ENCODE measurements around the gene DTD1. TPM values are rescaled to one million over a fixed set of nuclear protein-coding genes. Genes with fewer than 3 reads are reported as not detected.

The DTD1 gene
- total RNA-seq, 2 donors from 2014 or later = 8.9 to 16.1 TPM

DNA sequence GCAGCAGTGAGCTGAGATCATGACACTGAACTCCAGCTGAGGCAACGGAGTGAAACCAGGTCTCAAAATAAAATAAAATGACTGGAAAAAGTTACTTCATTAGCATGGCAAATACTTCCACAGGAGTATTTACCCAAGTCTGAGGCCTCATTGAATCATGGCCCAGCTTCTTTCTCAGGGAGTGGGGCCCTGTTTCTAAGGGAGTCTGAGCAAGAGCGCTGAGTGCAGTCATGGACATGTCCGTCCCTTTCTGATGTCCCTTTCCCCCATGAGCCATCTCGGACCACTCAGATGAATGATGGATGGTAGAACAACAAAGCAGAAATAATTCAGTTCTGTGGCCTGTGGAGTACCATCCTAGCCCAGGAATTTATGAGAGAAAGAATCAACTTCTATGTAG, 7.8 kb upstream of the DTD1 start:
- 77 to 87% methylated on average over 4 of the region's 4 CpGs for WGBS, 2 donors
- H3K4me3 ChIP-seq = no peak overlapping the region
- ATAC-seq = no peak
- intact Hi-C loops (cut with DNase I) = no loop called here
- H3K36me3 ChIP-seq (replicated peaks in 1 of 2; ENCODE audit: insufficient read depth in 1 of 2, low read depth in 2 of 2) = no peaks in the 10 kb centered on the region
- H3K27me3 ChIP-seq = no peaks in the 10 kb centered on the region
- H3K27ac ChIP-seq = no peak overlapping the region
- TF ChIP-seq, protein P1, sequence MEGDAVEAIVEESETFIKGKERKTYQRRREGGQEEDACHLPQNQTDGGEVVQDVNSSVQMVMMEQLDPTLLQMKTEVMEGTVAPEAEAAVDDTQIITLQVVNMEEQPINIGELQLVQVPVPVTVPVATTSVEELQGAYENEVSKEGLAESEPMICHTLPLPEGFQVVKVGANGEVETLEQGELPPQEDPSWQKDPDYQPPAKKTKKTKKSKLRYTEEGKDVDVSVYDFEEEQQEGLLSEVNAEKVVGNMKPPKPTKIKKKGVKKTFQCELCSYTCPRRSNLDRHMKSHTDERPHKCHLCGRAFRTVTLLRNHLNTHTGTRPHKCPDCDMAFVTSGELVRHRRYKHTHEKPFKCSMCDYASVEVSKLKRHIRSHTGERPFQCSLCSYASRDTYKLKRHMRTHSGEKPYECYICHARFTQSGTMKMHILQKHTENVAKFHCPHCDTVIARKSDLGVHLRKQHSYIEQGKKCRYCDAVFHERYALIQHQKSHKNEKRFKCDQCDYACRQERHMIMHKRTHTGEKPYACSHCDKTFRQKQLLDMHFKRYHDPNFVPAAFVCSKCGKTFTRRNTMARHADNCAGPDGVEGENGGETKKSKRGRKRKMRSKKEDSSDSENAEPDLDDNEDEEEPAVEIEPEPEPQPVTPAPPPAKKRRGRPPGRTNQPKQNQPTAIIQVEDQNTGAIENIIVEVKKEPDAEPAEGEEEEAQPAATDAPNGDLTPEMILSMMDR (IDR thresholded peaks at IDR 0.05) = no peak
- TF ChIP-seq POLR2A (IDR thresholded peaks at IDR 0.05) = no peak
- DNase-seq = no peak
- H3K4me1 ChIP-seq = no peaks in the 10 kb centered on the region
- no peaks in the 10 kb centered on the region for H3K9me3 ChIP-seq

DNA sequence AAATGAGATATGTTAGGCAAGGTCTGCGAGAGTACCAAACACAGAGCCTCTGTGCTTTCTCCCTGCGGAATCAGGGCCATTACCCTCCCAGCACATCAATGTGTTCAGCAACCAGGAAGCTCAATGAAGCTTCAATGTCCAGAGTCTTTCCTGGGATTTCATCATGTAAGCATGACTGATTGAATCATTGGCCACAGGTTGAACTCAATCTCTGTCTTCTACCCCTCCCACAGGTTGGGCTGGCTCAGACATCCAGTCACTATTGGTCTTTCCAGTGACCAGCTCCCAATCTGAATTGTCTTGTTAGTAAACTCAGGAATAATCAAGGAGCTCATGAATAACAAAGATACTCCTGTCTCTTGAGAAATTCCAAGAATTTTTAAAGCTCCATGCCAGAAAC, 2.7 kb upstream of the DTD1 start:
- DNase-seq = no peak
- Histone ChIP-seq H3K27me3 (no peaks in the 10 kb centered on the region), H3K4me1 (peaks cover 11% of the 10 kb centered on the region), H3K9me3 (no peaks in the 10 kb centered on the region), H3K36me3 (replicated peaks in 1 of 2; ENCODE audit: insufficient read depth in 1 of 2, low read depth in 2 of 2) (no peaks in the 10 kb centered on the region), H3K4me3 (no peak overlapping the region), H3K27ac (no peak overlapping the region)
- no peak for TF ChIP-seq POLR2A (IDR thresholded peaks at IDR 0.05)
- TF ChIP-seq, protein P1 (IDR thresholded peaks at IDR 0.05) = no peak
- WGBS, 2 donors = 76 to 84% methylated on average over 2 of the region's 2 CpGs
- intact Hi-C loops (cut with DNase I) = no loop called here
- no peak for ATAC-seq

DNA sequence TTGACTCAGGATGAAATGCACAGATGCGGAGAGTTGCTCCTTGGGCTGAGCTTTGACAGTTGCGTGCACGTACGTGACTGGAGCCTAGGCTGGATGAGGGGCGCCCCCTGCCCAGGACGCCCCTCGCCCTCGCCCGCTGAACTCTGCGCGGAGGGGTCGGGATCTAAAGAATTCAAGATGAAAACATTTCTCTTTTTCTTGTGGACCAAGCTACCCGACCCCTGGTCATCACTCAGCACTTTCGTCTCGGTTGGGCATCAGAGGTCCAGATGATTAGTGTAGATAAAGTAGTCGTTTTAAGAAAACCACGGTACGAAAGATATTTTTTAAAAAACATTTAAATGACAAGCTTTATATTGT, 700 bp downstream of the DTD1 start:
- ATAC-seq = no peak
- Histone ChIP-seq H3K4me1 (peaks cover 11% of the 10 kb centered on the region), H3K27ac (peak overlapping the region in 3 of 4 donors; percentile 65 to 78 (median 73)), H3K36me3 (replicated peaks in 1 of 2; ENCODE audit: insufficient read depth in 1 of 2, low read depth in 2 of 2) (no peaks in the 10 kb centered on the region), H3K9me3 (no peaks in the 10 kb centered on the region), H3K4me3 (peak overlapping the region; percentile 79 to 81), H3K27me3 (no peaks in the 10 kb centered on the region)
- intact Hi-C loops (cut with DNase I) = no loop called here
- no peak for DNase-seq
- TF ChIP-seq, protein P1 (IDR thresholded peaks at IDR 0.05) = no peak
- no peak for TF ChIP-seq POLR2A (IDR thresholded peaks at IDR 0.05)
- 2 to 6% methylated on average over 18 of the region's 18 CpGs for WGBS, 2 donors

DNA sequence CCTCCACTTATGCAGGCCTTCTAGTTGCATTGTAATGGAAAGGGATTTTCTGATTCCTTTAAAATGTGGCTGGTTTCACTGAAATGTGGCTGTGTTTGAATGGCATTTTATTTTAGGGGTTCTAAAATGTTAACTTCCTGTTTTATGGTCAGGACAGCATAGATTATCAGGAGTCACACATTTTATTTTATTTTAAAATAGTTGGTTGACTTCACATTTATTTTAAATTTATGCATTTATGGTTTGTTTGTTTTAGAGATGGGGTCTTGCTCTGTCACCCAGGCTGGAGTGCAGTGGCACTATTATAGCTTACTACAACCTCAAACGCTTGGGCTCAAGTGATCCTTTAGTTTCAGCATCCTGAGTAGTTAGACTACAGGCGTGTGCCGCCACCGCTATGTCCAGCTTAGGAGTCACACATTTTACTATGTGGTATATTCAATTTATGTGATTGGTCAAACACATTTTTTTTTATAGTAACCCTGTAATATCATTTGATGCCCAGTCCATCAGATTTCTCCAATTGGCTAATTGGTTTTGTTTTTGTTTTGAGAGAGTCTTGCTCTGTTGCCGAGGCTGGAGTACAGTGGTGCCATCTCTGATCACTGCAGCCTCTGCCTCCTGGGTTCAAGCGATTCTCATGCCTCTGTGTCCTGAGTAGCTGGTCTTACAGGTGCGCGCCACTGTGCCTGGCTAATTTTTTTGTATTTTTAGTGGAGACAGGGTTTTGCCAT, 2.3 kb downstream of the DTD1 start:
- WGBS, 2 donors = 81 to 92% methylated on average over 8 of the region's 8 CpGs
- intact Hi-C loops (cut with DNase I) = no loop called here
- H3K9me3 ChIP-seq = no peaks in the 10 kb centered on the region

More for the DNA sequence above, 2.3 kb downstream of the DTD1 start:
- H3K27me3 ChIP-seq = no peaks in the 10 kb centered on the region
- H3K36me3 ChIP-seq (replicated peaks in 1 of 2; ENCODE audit: insufficient read depth in 1 of 2, low read depth in 2 of 2) = no peaks in the 10 kb centered on the region
- no peak overlapping the region for H3K27ac ChIP-seq
- no peak for DNase-seq
- H3K4me1 ChIP-seq = peaks cover 11% of the 10 kb centered on the region
- TF ChIP-seq POLR2A (IDR thresholded peaks at IDR 0.05) = no peak
- TF ChIP-seq, protein P1 (IDR thresholded peaks at IDR 0.05) = no peak
- H3K4me3 ChIP-seq = no peak overlapping the region
- ATAC-seq = no peak
